BLaER1 (cell line): ENCODE data around the gene THBS3.
A peak's percentile ranks its signal among the peaks of the same experiment; 100 is the strongest.
"Not testable (repeated sequence)": the region's sequence is repeated elsewhere in the genome, so short reads cannot be mapped to it uniquely, and the experiment has no call there.

Experiments
- H3K27ac ChIP-seq: shearing (Covaris generic); formaldehyde crosslinking; 2 replicates; pipeline ENCODE4 v1.8.1; 2022
- H3K27me3 ChIP-seq: shearing (Covaris generic); formaldehyde crosslinking; 2 replicates; pipeline ENCODE4 v1.8.1; 2022
- H3K36me3 ChIP-seq: shearing (Covaris generic); formaldehyde crosslinking; 2 replicates; pipeline ENCODE4 v1.8.1; 2022
- H3K4me1 ChIP-seq: shearing (Covaris generic); formaldehyde crosslinking; 2 replicates; pipeline ENCODE4 v1.8.1; 2022
- H3K4me2 ChIP-seq: shearing (Covaris generic); formaldehyde crosslinking; 2 replicates; pipeline ENCODE4 v1.8.1; 2022
- H3K4me3 ChIP-seq: shearing (Covaris generic); formaldehyde crosslinking; 2 replicates; pipeline ENCODE4 v1.8.1; 2022
- H3K9ac ChIP-seq: shearing (Covaris generic); formaldehyde crosslinking; 2 replicates; pipeline ENCODE4 v1.8.1; 2022
- H3K9me3 ChIP-seq: shearing (Covaris generic); formaldehyde crosslinking; 2 replicates; pipeline ENCODE4 v1.8.1; 2022
- H4K20me1 ChIP-seq: shearing (Covaris generic); formaldehyde crosslinking; 2 replicates; pipeline ENCODE4 v1.8.1; 2022
- Cebpa-rat ChIP-seq: shearing (Covaris generic); IDR thresholded peaks from 2 replicates; pipeline ENCODE4 v1.8.1; 2022

The THBS3 gene

GRCh38 chr1:155241069-155241679 lies 33.5 kb upstream of the THBS3 start:
- TF ChIP-seq Cebpa-rat: no peak
- Histone ChIP-seq H4K20me1 (no peaks in the 10 kb centered on the region), H3K27me3 (no peaks in the 10 kb centered on the region), H3K9ac (peak overlapping the region; percentile 68; the same call in 1 of the 2 replicates), H3K4me2 (peak overlapping the region; percentile 98), H3K4me3 (peak overlapping the region; percentile 60), H3K9me3 (no peaks in the 10 kb centered on the region), H3K4me1 (peaks cover 48% of the 10 kb centered on the region), H3K36me3 (peaks cover 30% of the 10 kb centered on the region), H3K27ac (peak overlapping the region; percentile 24; the same call in 1 of the 2 replicates)

DNA sequence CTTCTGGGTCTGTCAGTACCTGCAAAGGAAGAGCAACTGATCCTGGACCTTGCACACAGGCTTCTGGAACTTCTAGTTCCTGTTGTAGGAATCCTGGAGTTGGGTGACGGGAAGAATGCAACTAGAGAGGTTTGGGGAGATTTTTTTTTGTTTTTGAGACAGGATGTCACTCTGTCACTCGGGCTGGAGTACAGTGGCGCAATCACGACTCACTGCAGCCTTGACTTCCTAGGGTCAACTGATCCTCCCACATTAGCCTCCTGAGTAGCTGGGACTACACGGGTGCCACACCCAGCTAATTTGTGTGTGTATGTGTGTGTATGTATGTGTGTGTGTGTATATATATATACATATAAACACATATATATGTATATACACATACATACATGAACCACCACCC lies 28.8 kb upstream of the THBS3 start:
- H3K36me3 ChIP-seq: peaks cover 38% of the 10 kb centered on the region
- H3K4me3 ChIP-seq: no peak overlapping the region
- no peak overlapping the region for H3K9ac ChIP-seq
- H3K4me2 ChIP-seq: no peak overlapping the region
- peaks cover 13% of the 10 kb centered on the region for H3K4me1 ChIP-seq
- no peak overlapping the region for H3K27ac ChIP-seq
- no peaks in the 10 kb centered on the region for H3K9me3 ChIP-seq
- H3K27me3 ChIP-seq: no peaks in the 10 kb centered on the region
- no peak for TF ChIP-seq Cebpa-rat
- H4K20me1 ChIP-seq: no peaks in the 10 kb centered on the region

GRCh38 chr1:155235375-155235774 lies 27.7 kb upstream of the THBS3 start:
- H3K27ac ChIP-seq, H3K4me3 ChIP-seq, H3K4me1 ChIP-seq, H3K27me3 ChIP-seq, H3K4me2 ChIP-seq, H4K20me1 ChIP-seq, H3K9ac ChIP-seq, H3K9me3 ChIP-seq: not testable (repeated sequence)
- peaks cover 38% of the 10 kb centered on the region for H3K36me3 ChIP-seq

GRCh38 chr1:155233502-155233901 lies 25.8 kb upstream of the THBS3 start:
- not testable (repeated sequence) for H3K27me3 ChIP-seq, H3K27ac ChIP-seq, H4K20me1 ChIP-seq, H3K4me1 ChIP-seq, H3K4me2 ChIP-seq, H3K4me3 ChIP-seq, H3K9me3 ChIP-seq, H3K9ac ChIP-seq
- H3K36me3 ChIP-seq: peaks cover 28% of the 10 kb centered on the region

DNA sequence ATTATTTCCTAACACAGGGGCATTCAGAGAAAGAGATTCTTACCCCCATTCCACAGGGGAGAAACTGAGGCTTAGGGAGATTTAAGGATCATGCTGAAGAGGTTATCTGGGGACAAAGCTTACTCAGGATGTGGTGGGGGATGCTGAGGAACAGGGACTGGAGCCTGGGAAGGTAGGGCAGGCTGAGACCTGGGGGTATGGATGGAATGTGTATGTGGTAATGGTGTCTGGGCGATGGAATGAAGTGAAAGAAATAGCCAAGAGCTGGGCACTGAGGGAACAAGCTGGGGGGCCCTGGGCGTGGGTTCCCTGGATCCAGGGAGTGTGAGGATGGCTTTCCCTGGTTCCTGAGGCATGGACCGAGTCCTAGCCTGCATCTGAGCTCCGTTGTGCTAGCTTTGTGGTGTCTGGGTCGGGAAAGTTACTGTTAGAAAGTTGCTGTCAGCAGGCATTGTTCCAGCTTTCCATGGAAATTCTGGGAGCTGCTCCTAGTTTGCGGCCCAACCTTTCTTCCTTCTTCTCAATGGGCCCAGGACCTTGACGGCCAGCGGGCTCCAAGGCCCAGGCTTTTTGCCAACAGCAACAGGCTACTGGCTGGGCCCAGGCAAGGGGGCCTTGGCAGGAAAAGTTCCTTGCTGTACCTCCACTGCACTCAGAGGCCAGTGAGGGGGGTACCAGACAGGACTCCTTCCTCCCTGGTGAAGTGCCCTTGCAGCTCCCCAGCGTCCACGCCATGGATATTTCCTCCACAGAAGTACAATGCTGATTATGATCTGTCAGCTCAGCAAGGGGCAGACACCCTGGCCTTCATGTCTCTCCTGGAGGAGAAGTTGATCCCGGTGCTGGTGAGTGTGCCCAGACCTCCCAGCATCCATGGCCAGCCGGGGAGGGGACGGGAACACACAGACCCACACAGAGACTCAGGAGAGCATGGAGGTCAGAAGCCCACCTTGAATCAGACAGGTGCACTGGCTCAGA lies 24.6 kb upstream of the THBS3 start:
- not testable (repeated sequence) for H4K20me1 ChIP-seq, H3K9ac ChIP-seq, H3K9me3 ChIP-seq, H3K27me3 ChIP-seq, H3K4me1 ChIP-seq, H3K4me2 ChIP-seq, H3K4me3 ChIP-seq, H3K27ac ChIP-seq
- H3K36me3 ChIP-seq: peaks cover 20% of the 10 kb centered on the region

- not testable (repeated sequence) for H4K20me1 ChIP-seq, H3K27me3 ChIP-seq, H3K9me3 ChIP-seq
Observed at GRCh38 chr1:155231302-155231701, 23.6 kb upstream of the THBS3 start.

DNA sequence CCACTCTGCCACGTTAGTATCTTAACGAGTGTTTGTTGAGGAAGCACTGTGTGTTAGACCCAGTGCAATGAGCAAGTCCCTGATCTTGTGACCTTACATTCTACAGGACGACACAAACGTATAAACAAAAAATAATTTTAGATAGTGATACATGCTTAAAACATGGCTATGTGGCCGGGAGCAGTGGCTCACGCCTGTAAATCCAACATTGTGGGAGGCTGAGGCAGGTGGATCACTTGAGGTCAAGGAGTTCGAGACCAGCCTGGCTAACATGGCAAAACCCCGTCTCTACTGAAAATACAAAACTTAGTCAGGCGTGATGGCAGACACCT lies 20.4 kb upstream of the THBS3 start:
- Histone ChIP-seq H3K4me3 (peak overlapping the region; percentile 77), H3K9me3 (no peaks in the 10 kb centered on the region), H3K4me1 (peaks cover 45% of the 10 kb centered on the region), H3K4me2 (peak overlapping the region; percentile 82), H4K20me1 (no peaks in the 10 kb centered on the region), H3K27ac (peak overlapping the region; percentile 83), H3K36me3 (no peaks in the 10 kb centered on the region), H3K27me3 (no peaks in the 10 kb centered on the region), H3K9ac (peak overlapping the region; percentile 79)
- TF ChIP-seq Cebpa-rat: no peak

More at GRCh38 chr1:155231302-155231701, 23.6 kb upstream of the THBS3 start:
- H3K36me3 ChIP-seq, H3K4me3 ChIP-seq, H3K27ac ChIP-seq, H3K9ac ChIP-seq, H3K4me2 ChIP-seq: not testable (repeated sequence)
- H3K4me1 ChIP-seq: peaks cover 13% of the 10 kb centered on the region

GRCh38 chr1:155227261-155228095 lies 19.8 kb upstream of the THBS3 start:
- no peaks in the 10 kb centered on the region for H4K20me1 ChIP-seq

DNA sequence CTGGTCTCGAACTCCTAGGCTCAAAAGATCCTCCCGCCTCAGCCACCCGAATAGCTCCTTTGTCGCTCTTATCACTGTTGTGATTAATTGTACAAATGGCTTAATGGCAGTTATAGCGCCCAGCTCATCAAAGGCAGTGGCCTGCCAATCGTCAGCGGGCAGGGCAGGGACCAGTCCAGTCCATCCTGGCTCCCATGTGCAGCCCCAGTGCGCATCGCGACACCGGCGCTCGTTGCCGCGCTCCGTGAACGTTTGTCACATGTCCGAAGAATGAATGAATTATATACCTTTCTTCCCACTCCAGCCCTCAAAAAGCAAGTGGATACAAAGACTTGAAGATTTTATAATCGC lies 19.2 kb upstream of the THBS3 start:
- Histone ChIP-seq H4K20me1 (no peaks in the 10 kb centered on the region), H3K27ac (peak overlapping the region; percentile 91), H3K36me3 (no peaks in the 10 kb centered on the region), H3K4me2 (peak overlapping the region; percentile 88), H3K9me3 (no peaks in the 10 kb centered on the region), H3K4me3 (peak overlapping the region; percentile 77), H3K4me1 (peaks cover 57% of the 10 kb centered on the region), H3K9ac (peak overlapping the region; percentile 90), H3K27me3 (no peaks in the 10 kb centered on the region)
- no peak for TF ChIP-seq Cebpa-rat

More at GRCh38 chr1:155227261-155228095, 19.8 kb upstream of the THBS3 start:
- Histone ChIP-seq H3K4me1 (peaks cover 51% of the 10 kb centered on the region), H3K27ac (peak overlapping the region; percentile 91), H3K9me3 (no peaks in the 10 kb centered on the region), H3K36me3 (no peaks in the 10 kb centered on the region), H3K4me2 (peak overlapping the region; percentile 88), H3K4me3 (peak overlapping the region; percentile 77), H3K9ac (peak overlapping the region; percentile 90), H3K27me3 (no peaks in the 10 kb centered on the region)
- no peak for TF ChIP-seq Cebpa-rat
